ENCODE data around the gene NR2F1.

The NR2F1 gene

GRCh38 chr5:93611976-93612854 lies 29.2 kb downstream of the NR2F1 start (continued):
- TF ChIP-seq, protein P1, sequence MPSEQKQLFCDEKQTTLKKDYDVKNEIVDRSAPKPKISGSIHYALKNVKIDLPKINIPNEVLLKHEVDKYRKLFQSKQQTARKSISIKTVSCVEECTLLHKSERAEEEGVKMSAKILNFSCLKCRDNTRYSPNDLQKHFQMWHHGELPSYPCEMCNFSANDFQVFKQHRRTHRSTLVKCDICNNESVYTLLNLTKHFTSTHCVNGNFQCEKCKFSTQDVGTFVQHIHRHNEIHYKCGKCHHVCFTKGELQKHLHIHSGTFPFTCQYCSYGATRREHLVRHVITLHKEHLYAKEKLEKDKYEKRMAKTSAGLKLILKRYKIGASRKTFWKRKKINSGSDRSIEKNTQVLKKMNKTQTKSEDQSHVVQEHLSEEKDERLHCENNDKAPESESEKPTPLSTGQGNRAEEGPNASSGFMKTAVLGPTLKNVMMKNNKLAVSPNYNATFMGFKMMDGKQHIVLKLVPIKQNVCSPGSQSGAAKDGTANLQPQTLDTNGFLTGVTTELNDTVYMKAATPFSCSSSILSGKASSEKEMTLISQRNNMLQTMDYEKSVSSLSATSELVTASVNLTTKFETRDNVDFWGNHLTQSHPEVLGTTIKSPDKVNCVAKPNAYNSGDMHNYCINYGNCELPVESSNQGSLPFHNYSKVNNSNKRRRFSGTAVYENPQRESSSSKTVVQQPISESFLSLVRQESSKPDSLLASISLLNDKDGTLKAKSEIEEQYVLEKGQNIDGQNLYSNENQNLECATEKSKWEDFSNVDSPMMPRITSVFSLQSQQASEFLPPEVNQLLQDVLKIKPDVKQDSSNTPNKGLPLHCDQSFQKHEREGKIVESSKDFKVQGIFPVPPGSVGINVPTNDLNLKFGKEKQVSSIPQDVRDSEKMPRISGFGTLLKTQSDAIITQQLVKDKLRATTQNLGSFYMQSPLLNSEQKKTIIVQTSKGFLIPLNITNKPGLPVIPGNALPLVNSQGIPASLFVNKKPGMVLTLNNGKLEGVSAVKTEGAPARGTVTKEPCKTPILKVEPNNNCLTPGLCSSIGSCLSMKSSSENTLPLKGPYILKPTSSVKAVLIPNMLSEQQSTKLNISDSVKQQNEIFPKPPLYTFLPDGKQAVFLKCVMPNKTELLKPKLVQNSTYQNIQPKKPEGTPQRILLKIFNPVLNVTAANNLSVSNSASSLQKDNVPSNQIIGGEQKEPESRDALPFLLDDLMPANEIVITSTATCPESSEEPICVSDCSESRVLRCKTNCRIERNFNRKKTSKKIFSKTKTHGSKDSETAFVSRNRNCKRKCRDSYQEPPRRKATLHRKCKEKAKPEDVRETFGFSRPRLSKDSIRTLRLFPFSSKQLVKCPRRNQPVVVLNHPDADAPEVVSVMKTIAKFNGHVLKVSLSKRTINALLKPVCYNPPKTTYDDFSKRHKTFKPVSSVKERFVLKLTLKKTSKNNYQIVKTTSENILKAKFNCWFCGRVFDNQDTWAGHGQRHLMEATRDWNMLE (tag by site-specific recombination; conservative IDR thresholded peaks at IDR 0.05; ENCODE audit: low read depth): no peak
- TF ChIP-seq SP7 (tag by site-specific recombination; IDR thresholded peaks at IDR 0.05): no peak
- TF ChIP-seq OVOL3 (tag by site-specific recombination; IDR thresholded peaks at IDR 0.05): no peak
- no peak for TF ChIP-seq FEZF1 (tag by site-specific recombination; IDR thresholded peaks at IDR 0.05)
- TF ChIP-seq GLIS1 (tag by site-specific recombination; IDR thresholded peaks at IDR 0.05): peak; percentile 76
- TF ChIP-seq GLIS2 (tag by site-specific recombination; IDR thresholded peaks at IDR 0.05): 0 out of 2 replicates have a peak, but pooled peaks have one; percentile 36
- peak; percentile 37; the same call in 1 of the 2 replicates for TF ChIP-seq ZNF341 (tag by site-specific recombination; IDR thresholded peaks at IDR 0.05; ENCODE audit: low read depth)
- TF ChIP-seq ZNF23 (tag by site-specific recombination; IDR thresholded peaks at IDR 0.05; ENCODE audit: borderline replicate concordance): no peak
- no peak for TF ChIP-seq ZNF10 (tag by site-specific recombination; IDR thresholded peaks at IDR 0.05)
- TF ChIP-seq ZFP3 (tag by site-specific recombination; IDR thresholded peaks at IDR 0.05; ENCODE audit: low read depth): no peak
- no peak for TF ChIP-seq TRIM28 (IDR thresholded peaks at IDR 0.05; ENCODE audit: borderline replicate concordance, low read length)
- TF ChIP-seq ZNF558 (tag by site-specific recombination; IDR thresholded peaks at IDR 0.05): no peak
- TF ChIP-seq ZNF324 (tag by site-specific recombination; IDR thresholded peaks at IDR 0.05): no peak
- TF ChIP-seq ZNF433 (tag by site-specific recombination; IDR thresholded peaks at IDR 0.05; ENCODE audit: low read depth): no peak
- TF ChIP-seq KLF9 (tag by site-specific recombination; IDR thresholded peaks at IDR 0.05; ENCODE audit: low read depth): no peak
- TF ChIP-seq ZNF792 (tag by site-specific recombination; IDR thresholded peaks at IDR 0.05): no peak
- TF ChIP-seq ZNF510 (tag by site-specific recombination; IDR thresholded peaks at IDR 0.05; ENCODE audit: insufficient replicate concordance): no peak
- peak; percentile 87 for TF ChIP-seq ZNF600 (tag by site-specific recombination; IDR thresholded peaks at IDR 0.05)
- TF ChIP-seq ZNF416 (tag by site-specific recombination; IDR thresholded peaks at IDR 0.05): no peak
- no peak for TF ChIP-seq ZBTB21 (tag by site-specific recombination; IDR thresholded peaks at IDR 0.05)
- TF ChIP-seq ZNF266 (tag by site-specific recombination; IDR thresholded peaks at IDR 0.05; ENCODE audit: low read depth): no peak
- TF ChIP-seq ZNF335 (tag by site-specific recombination; conservative IDR thresholded peaks at IDR 0.05): peak; percentile 65
- TF ChIP-seq, protein P2, sequence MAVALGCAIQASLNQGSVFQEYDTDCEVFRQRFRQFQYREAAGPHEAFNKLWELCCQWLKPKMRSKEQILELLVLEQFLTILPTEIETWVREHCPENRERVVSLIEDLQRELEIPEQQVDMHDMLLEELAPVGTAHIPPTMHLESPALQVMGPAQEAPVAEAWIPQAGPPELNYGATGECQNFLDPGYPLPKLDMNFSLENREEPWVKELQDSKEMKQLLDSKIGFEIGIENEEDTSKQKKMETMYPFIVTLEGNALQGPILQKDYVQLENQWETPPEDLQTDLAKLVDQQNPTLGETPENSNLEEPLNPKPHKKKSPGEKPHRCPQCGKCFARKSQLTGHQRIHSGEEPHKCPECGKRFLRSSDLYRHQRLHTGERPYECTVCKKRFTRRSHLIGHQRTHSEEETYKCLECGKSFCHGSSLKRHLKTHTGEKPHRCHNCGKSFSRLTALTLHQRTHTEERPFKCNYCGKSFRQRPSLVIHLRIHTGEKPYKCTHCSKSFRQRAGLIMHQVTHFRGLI (tag by site-specific recombination; IDR thresholded peaks at IDR 0.05): 0 out of 2 replicates have a peak, but pooled peaks have one; percentile 44
- TF ChIP-seq, protein P3, sequence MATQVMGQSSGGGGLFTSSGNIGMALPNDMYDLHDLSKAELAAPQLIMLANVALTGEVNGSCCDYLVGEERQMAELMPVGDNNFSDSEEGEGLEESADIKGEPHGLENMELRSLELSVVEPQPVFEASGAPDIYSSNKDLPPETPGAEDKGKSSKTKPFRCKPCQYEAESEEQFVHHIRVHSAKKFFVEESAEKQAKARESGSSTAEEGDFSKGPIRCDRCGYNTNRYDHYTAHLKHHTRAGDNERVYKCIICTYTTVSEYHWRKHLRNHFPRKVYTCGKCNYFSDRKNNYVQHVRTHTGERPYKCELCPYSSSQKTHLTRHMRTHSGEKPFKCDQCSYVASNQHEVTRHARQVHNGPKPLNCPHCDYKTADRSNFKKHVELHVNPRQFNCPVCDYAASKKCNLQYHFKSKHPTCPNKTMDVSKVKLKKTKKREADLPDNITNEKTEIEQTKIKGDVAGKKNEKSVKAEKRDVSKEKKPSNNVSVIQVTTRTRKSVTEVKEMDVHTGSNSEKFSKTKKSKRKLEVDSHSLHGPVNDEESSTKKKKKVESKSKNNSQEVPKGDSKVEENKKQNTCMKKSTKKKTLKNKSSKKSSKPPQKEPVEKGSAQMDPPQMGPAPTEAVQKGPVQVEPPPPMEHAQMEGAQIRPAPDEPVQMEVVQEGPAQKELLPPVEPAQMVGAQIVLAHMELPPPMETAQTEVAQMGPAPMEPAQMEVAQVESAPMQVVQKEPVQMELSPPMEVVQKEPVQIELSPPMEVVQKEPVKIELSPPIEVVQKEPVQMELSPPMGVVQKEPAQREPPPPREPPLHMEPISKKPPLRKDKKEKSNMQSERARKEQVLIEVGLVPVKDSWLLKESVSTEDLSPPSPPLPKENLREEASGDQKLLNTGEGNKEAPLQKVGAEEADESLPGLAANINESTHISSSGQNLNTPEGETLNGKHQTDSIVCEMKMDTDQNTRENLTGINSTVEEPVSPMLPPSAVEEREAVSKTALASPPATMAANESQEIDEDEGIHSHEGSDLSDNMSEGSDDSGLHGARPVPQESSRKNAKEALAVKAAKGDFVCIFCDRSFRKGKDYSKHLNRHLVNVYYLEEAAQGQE (tag by site-specific recombination; IDR thresholded peaks at IDR 0.05): peak; percentile 81
- TF ChIP-seq ZBTB11 (tag by site-specific recombination; conservative IDR thresholded peaks at IDR 0.05; ENCODE audit: low read depth): no peak
- no peak for TF ChIP-seq KLF16 (tag by site-specific recombination; IDR thresholded peaks at IDR 0.05)
- TF ChIP-seq ZNF354C (tag by site-specific recombination; IDR thresholded peaks at IDR 0.05; ENCODE audit: borderline replicate concordance, low read depth): no peak
